ENCODE measurements around the gene CACNA1E. TPM values are rescaled to one million over a fixed set of nuclear protein-coding genes. Genes with fewer than 3 reads are reported as not detected.

CACNA1E gene
- total and polyA plus RNA-seq, 2 of the 13 experiments (the other 11 are each of a cell fraction or from before 2014, with no cell fraction given), result not detected

- TF ChIP-seq PRDM15 (CRISPR knock-in tag; IDR thresholded peaks at IDR 0.05), result no peak
- no peak for TF ChIP-seq SOX5 (CRISPR knock-in tag; IDR thresholded peaks at IDR 0.05; ENCODE audit: borderline replicate concordance)
- TF ChIP-seq ZNF775 (CRISPR knock-in tag; IDR thresholded peaks at IDR 0.05; ENCODE audit: borderline replicate concordance), result no peak
- no peak for TF ChIP-seq PRDM4 (CRISPR knock-in tag; IDR thresholded peaks at IDR 0.05; ENCODE audit: borderline replicate concordance)
- no peak for TF ChIP-seq U2AF1 (optimal IDR thresholded peaks at IDR 0.05; ENCODE audit: low read depth, low read length)
- no peak for TF ChIP-seq ZNF773 (CRISPR knock-in tag; IDR thresholded peaks at IDR 0.05; ENCODE audit: borderline replicate concordance)
Observed at GRCh38 chr1:181443231-181443853, 40.0 kb upstream of the CACNA1E start (continued).

- Histone ChIP-seq H3K36me3 (replicated peaks in 1 of 2; ENCODE audit: control insufficient read depth in 1 of 2, insufficient read depth in 2 of 2, low read length in 2 of 2) (no peaks in the 10 kb centered on the region), H3K27ac (ENCODE audit: extremely low read length, insufficient read depth, low read length) (no peak overlapping the region), H3K27me3 (ENCODE audit: control insufficient read depth in 1 of 2, insufficient read depth in 2 of 2, low read length in 2 of 2) (no peaks in the 10 kb centered on the region), H3K79me2 (ENCODE audit: insufficient read depth, low read length) (no peaks in the 10 kb centered on the region), H3K4me3 (replicated peaks in 1 of 3; ENCODE audit: insufficient read depth in 1 of 3, low read depth in 2 of 3, low read length in 3 of 3) (no peak overlapping the region), H3K9me3 (ENCODE audit: low read length) (no peaks in the 10 kb centered on the region), H3K4me2 (ENCODE audit: low read depth, low read length) (no peak overlapping the region), H2AFZ (ENCODE audit: low read length) (no peak overlapping the region), H3K4me1 (ENCODE audit: insufficient read depth, low read length) (no peaks in the 10 kb centered on the region), H4K20me1 (ENCODE audit: insufficient read depth, low read length) (no peaks in the 10 kb centered on the region), H3K9ac (ENCODE audit: insufficient read depth, low read depth, low read length) (no peak overlapping the region)
- intact Hi-C loops (cut with micrococcal nuclease; ENCODE audit: unreplicated experiment) (no loop called here), in situ Hi-C loops (cut with HindIII; ENCODE audit: extremely low pct_ligation_motif_present, low pct_unique_long_range_greater_than_20kb) (no loop called here)
- ChIA-PET POLR2A (no interaction called here), CTCF (ENCODE audit: low intra/inter-chr PET ratio, low total read pairs) (no interaction called here)
- DNase-seq (ENCODE audit: low spot score) (no peak), ATAC-seq (no peak), FAIRE-seq (no peak)
- BruUV-seq (replicated peaks), result no TSS peak
- no peak for TF ChIP-seq ZNF276 (CRISPR knock-in tag; IDR thresholded peaks at IDR 0.05; ENCODE audit: low read depth)
- no peak for TF ChIP-seq HMGXB3 (CRISPR knock-in tag; IDR thresholded peaks at IDR 0.05; ENCODE audit: borderline replicate concordance)
- TF ChIP-seq NR2C2 (CRISPR knock-in tag; IDR thresholded peaks at IDR 0.05; ENCODE audit: borderline replicate concordance), result no peak
Observed at GRCh38 chr1:181445436-181445835, 37.9 kb upstream of the CACNA1E start.

Data from HepG2 (cell line).